PC-3 (cell line): ENCODE data around the gene DOC2A. TPM values are rescaled to one million over a fixed set of nuclear protein-coding genes. Genes with fewer than 3 reads are reported as not detected.

Experiments
- ATAC-seq: fragments of 200-7000 bp; cut with Tn5 transposase; 2 replicates; pipeline ENCODE4 v1.9.1; 2020; ENCODE audit warnings: mild to moderate bottlenecking, moderate library complexity
- BruUV-seq: library from RNA; stranded (reverse); fragments of 400-500 nt; replicated peaks from 2 replicates; lab custom pipeline; 2021; lab: Mats Ljungman, UMichigan
- CTCF ChIA-PET: fragments of 300-600 bp; sonication (Branson Sonifier 250); formaldehyde crosslinking; loops from one replicate; lab custom pipeline; 2022; ENCODE audit warnings: antibody characterized with exemption; lab: Charles Lee
- POLR2A ChIA-PET: fragments of 300-600 bp; sonication (Branson Sonifier 250); formaldehyde crosslinking; loops from one replicate; lab custom pipeline; 2022; ENCODE audit warnings: antibody characterized with exemption; ENCODE audit not compliant: unreplicated experiment; lab: Charles Lee
- DNase-seq: peaks from one replicate; pipeline ENCODE4 v3.0.0-alpha.2; 2015
- H2AFZ ChIP-seq: fragments of 300-600 bp; sonication (generic); 2 replicates; pipeline ENCODE4 v1.6.0; 2016; ENCODE audit warnings: antibody characterized with exemption, low read length
- H3F3A ChIP-seq: fragments of 300-600 bp; sonication (generic); one replicate; pipeline ENCODE4 v1.6.0; 2017; ENCODE audit warnings: antibody characterized with exemption, low read length, control low read depth, mild to moderate bottlenecking; ENCODE audit not compliant: unreplicated experiment
- H3K27ac ChIP-seq: fragments of 300-600 bp; sonication (generic); 2 replicates; pipeline ENCODE4 v1.5.1; 2016; ENCODE audit warnings: mild to moderate bottlenecking, low read length
- H3K27me3 ChIP-seq: fragments of 300-600 bp; sonication (generic); 2 replicates; pipeline ENCODE4 v1.6.1; 2016; ENCODE audit warnings: low read length, mixed read lengths
- H3K36me3 ChIP-seq: fragments of 300-600 bp; sonication (generic); 2 replicates; pipeline ENCODE4 v1.6.1; 2016; ENCODE audit warnings: low read depth, mixed run types, low read length, mixed read lengths
- H3K4me1 ChIP-seq: fragments of 300-600 bp; sonication (generic); 2 replicates; pipeline ENCODE4 v1.5.1; 2016; ENCODE audit warnings: low read length; ENCODE audit not compliant: insufficient read depth
- H3K4me2 ChIP-seq: fragments of 300-600 bp; sonication (generic); 2 replicates; pipeline ENCODE4 v1.6.0; 2016; ENCODE audit warnings: low read length
- H3K4me3 ChIP-seq: fragments of 300-600 bp; sonication (generic); 2 replicates; pipeline ENCODE4 v1.5.1; 2016; ENCODE audit warnings: mild to moderate bottlenecking, low read length, mixed read lengths
- H3K79me2 ChIP-seq: fragments of 300-600 bp; sonication (generic); 2 replicates; pipeline ENCODE4 v1.6.1; 2017; ENCODE audit warnings: low read length, mixed read lengths
- H3K9ac ChIP-seq: fragments of 300-600 bp; sonication (generic); 2 replicates; pipeline ENCODE4 v1.6.0; 2016; ENCODE audit warnings: mild to moderate bottlenecking, low read length
- H3K9me2 ChIP-seq: fragments of 300-600 bp; sonication (generic); replicated peaks from 2 replicates; pipeline ENCODE4 v1.6.1; 2016; ENCODE audit warnings: mixed run types, low read length, mixed read lengths
- H3K9me3 ChIP-seq: fragments of 300-600 bp; sonication (generic); 2 replicates; pipeline ENCODE4 v1.6.1; 2016; ENCODE audit warnings: low read length, mixed read lengths
- H4K20me1 ChIP-seq: fragments of 300-600 bp; sonication (generic); 2 replicates; pipeline ENCODE4 v1.6.1; 2016; ENCODE audit warnings: low read length, mixed read lengths
- EZH2 ChIP-seq: fragments of 300-600 bp; sonication (generic); IDR thresholded peaks from one replicate; pipeline ENCODE4 v1.6.1; 2017; ENCODE audit warnings: antibody characterized with exemption, mild to moderate bottlenecking, low read length; ENCODE audit not compliant: unreplicated experiment
- EZH2phosphoT487 ChIP-seq: fragments of 300-600 bp; sonication (generic); IDR thresholded peaks from 2 replicates; pipeline ENCODE4 v1.6.1; 2018; ENCODE audit warnings: mild to moderate bottlenecking, antibody characterized with exemption, low read length, borderline replicate concordance
- intact Hi-C: fragments of 100-400 bp; cut with micrococcal nuclease; formaldehyde crosslinking; loops from 2 replicates; pipeline ENCODE4 v1.9.0; 2023
- total RNA-seq: library from RNA; depleted of rRNA; stranded (reverse); fragments of >200 nt; gene quantifications from 2 replicates; pipeline ENCODE4 v1.2.3, GENCODE V29; 2014
- TF ChIP-seq, protein P1 (sequence below): fragments of 300-600 bp; sonication (generic); conservative IDR thresholded peaks from 2 replicates; pipeline ENCODE4 v1.5.1; 2017; ENCODE audit warnings: antibody characterized with exemption, low read depth, mild to moderate bottlenecking, low read length

DOC2A gene
- total RNA-seq, 1 experiment from 2014 or later: 4.6 TPM

GRCh38 chr16:29983420-29984136 is 27.2 kb downstream of the DOC2A start:
- Histone ChIP-seq H3K4me3 (no peak overlapping the region), H3K9ac (no peak overlapping the region), H3K27ac (no peak overlapping the region), H3K9me2 (no peaks in the 10 kb centered on the region), H3K36me3 (peaks cover 36% of the 10 kb centered on the region), H3K9me3 (no peaks in the 10 kb centered on the region), H4K20me1 (no peaks in the 10 kb centered on the region), H3K79me2 (no peaks in the 10 kb centered on the region), H2AFZ (no peak overlapping the region), H3K27me3 (no peaks in the 10 kb centered on the region), H3K4me2 (no peak overlapping the region), H3K4me1 (no peaks in the 10 kb centered on the region), H3F3A (no peaks in the 10 kb centered on the region)
- ChIA-PET CTCF (no interaction called here), POLR2A (no interaction called here)
- TF ChIP-seq, protein P1, sequence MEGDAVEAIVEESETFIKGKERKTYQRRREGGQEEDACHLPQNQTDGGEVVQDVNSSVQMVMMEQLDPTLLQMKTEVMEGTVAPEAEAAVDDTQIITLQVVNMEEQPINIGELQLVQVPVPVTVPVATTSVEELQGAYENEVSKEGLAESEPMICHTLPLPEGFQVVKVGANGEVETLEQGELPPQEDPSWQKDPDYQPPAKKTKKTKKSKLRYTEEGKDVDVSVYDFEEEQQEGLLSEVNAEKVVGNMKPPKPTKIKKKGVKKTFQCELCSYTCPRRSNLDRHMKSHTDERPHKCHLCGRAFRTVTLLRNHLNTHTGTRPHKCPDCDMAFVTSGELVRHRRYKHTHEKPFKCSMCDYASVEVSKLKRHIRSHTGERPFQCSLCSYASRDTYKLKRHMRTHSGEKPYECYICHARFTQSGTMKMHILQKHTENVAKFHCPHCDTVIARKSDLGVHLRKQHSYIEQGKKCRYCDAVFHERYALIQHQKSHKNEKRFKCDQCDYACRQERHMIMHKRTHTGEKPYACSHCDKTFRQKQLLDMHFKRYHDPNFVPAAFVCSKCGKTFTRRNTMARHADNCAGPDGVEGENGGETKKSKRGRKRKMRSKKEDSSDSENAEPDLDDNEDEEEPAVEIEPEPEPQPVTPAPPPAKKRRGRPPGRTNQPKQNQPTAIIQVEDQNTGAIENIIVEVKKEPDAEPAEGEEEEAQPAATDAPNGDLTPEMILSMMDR: no peak
- ATAC-seq: no peak
- DNase-seq: no peak
- intact Hi-C loops: no loop called here
- BruUV-seq: no TSS peak

- DNase-seq: no peak
- H3K27ac ChIP-seq: no peak overlapping the region
- ChIA-PET CTCF (no interaction called here), POLR2A (no interaction called here)
- ATAC-seq: no peak
- peaks cover 6% of the 10 kb centered on the region for H3K79me2 ChIP-seq
- no peaks in the 10 kb centered on the region for H3K9me3 ChIP-seq
- BruUV-seq: no TSS peak
- no peak overlapping the region for H3K9ac ChIP-seq
- H3F3A ChIP-seq: no peaks in the 10 kb centered on the region
- no peak overlapping the region for H2AFZ ChIP-seq
- H3K36me3 ChIP-seq: peaks cover 43% of the 10 kb centered on the region
- intact Hi-C loops: no loop called here
- H3K9me2 ChIP-seq: no peaks in the 10 kb centered on the region
- no peak overlapping the region for H3K4me3 ChIP-seq
- H4K20me1 ChIP-seq: no peaks in the 10 kb centered on the region
- no peaks in the 10 kb centered on the region for H3K4me1 ChIP-seq
- TF ChIP-seq, protein P1: no peak
- TF ChIP-seq EZH2 (no peak), EZH2phosphoT487 (no peak)
- no peaks in the 10 kb centered on the region for H3K27me3 ChIP-seq
- H3K4me2 ChIP-seq: no peak overlapping the region
Observed at GRCh38 chr16:29982560-29983419, 28.0 kb downstream of the DOC2A start.
